BLaER1 treated with 17β-estradiol and CSF1 and Interleukin-3, amounts not matched to agents 10 nM and 100 nM (cell line): Measurements from ENCODE around the gene SLC29A3.

Experiments
- H3K27ac ChIP-seq, 11 experiments: shearing (Covaris generic); formaldehyde crosslinking; 2 replicates each; pipeline ENCODE4 v1.8.1; 2022
- H3K27me3 ChIP-seq, 11 experiments: shearing (Covaris generic); formaldehyde crosslinking; 2 replicates each; pipeline ENCODE4 v1.8.1; 2022
- H3K36me3 ChIP-seq, 11 experiments: shearing (Covaris generic); formaldehyde crosslinking; 2 replicates each; pipeline ENCODE4 v1.8.1; 2022
- H3K4me1 ChIP-seq, 10 experiments: shearing (Covaris generic); formaldehyde crosslinking; 2 replicates each; pipeline ENCODE4 v1.8.1; 2022
- H3K4me2 ChIP-seq, 11 experiments: shearing (Covaris generic); formaldehyde crosslinking; 2 replicates each; pipeline ENCODE4 v1.8.1; 2022
- H3K4me3 ChIP-seq, 10 experiments: shearing (Covaris generic); formaldehyde crosslinking; 2 replicates each; pipeline ENCODE4 v1.8.1; 2022
- H3K9ac ChIP-seq, 11 experiments: shearing (Covaris generic); formaldehyde crosslinking; 2 replicates each; pipeline ENCODE4 v1.8.1; 2022
- H3K9me3 ChIP-seq, 11 experiments: shearing (Covaris generic); formaldehyde crosslinking; replicated peaks in 1 of 11; 2 replicates each; pipeline ENCODE4 v1.8.1; 2022
- H4K20me1 ChIP-seq, 11 experiments: shearing (Covaris generic); formaldehyde crosslinking; 2 replicates each; pipeline ENCODE4 v1.8.1; 2022
- Cebpa-rat ChIP-seq, 11 experiments: shearing (Covaris generic); IDR thresholded peaks; 2 replicates each; pipeline ENCODE4 v1.8.1; 2022

SLC29A3 gene

DNA sequence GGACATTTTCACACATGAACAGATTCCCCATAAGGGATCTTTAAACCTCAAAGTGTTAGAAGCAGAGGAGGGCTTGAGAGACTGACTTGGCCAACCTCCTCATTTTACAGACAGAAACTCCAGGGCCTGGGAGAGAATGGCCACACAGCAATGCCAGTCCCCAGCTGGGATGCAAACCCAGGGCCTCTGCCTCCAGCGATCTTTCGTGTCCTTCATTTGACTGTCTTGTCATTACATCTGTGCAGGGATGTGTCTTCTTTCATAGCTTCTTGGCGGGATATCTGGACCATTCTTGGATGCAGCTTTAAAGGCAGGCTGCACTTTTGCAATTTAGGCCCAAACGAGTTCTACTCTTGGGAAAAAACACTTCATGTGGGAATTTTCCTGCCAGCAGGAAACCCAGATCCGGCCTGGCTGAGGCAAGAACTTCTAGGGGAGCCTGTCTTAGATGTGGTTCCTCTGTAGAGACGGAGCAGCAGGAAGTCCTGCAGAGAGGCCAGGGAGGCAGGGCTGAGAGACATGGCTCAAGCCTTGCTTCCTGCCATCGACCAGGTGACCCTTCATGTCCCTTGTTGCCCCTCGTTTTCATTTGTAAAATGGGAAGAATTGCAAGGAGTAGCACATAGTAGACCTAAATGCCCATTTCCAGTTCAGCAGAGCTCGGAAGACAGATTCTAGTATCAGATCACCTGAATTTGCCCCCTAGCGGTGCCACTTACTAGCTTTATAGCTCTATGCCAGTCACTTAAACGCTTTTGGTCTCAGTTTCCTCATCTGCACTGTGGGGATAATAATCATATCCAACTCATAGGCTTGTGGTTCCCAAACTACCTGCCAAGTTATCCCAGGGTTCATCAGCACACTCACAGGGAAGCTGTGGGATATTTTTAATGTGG is 43.9 kb upstream of the SLC29A3 start:
- no peak for TF ChIP-seq Cebpa-rat (IDR thresholded peaks at IDR 0.05)
- H4K20me1 ChIP-seq = peaks cover 0 to 6% (median 0%) of the 10 kb centered on the region in 11 experiments; a peak in 2 of 22 replicates
- peaks cover 52 to 68% (median 57%) of the 10 kb centered on the region in 10 experiments for H3K4me1 ChIP-seq
- H3K4me3 ChIP-seq = no peak overlapping the region
- no peaks in the 10 kb centered on the region for H3K27me3 ChIP-seq
- H3K27ac ChIP-seq = no peak overlapping the region
- H3K9ac ChIP-seq = no peak overlapping the region
- H3K4me2 ChIP-seq = peak overlapping the region; percentile 7 to 65 (median 48); a peak in 21 of 22 replicates
- no peaks in the 10 kb centered on the region for H3K9me3 ChIP-seq
- H3K36me3 ChIP-seq = no peaks in the 10 kb centered on the region

DNA sequence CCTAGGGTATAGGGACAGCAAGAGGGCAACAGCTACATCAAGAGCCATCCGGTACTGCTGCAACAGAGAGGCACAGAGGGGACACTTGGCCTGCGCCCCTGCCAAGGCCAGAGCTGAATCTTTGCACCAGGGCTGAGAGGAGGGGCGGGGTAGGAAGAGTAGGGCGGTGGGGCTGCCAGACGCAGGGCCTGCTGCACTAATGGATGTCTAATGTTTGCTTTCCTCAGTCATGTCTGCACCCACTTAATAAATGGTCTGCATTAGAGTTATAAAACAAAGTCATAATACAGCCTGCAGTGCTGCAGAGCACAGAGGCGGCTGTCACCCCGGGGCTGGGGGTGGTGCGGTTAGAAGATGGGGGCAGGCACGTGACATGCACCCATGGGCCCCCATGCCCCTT is 42.2 kb upstream of the SLC29A3 start:
- Histone ChIP-seq H4K20me1 (peaks cover 0 to 6% (median 0%) of the 10 kb centered on the region in 11 experiments; a peak in 1 of 22 replicates), H3K4me1 (peaks cover 52 to 70% (median 58%) of the 10 kb centered on the region in 10 experiments), H3K4me2 (no peak overlapping the region), H3K9ac (no peak overlapping the region), H3K36me3 (no peaks in the 10 kb centered on the region), H3K4me3 (no peak overlapping the region), H3K9me3 (no peaks in the 10 kb centered on the region), H3K27me3 (no peaks in the 10 kb centered on the region), H3K27ac (no peak overlapping the region)
- no peak for TF ChIP-seq Cebpa-rat (IDR thresholded peaks at IDR 0.05)

DNA sequence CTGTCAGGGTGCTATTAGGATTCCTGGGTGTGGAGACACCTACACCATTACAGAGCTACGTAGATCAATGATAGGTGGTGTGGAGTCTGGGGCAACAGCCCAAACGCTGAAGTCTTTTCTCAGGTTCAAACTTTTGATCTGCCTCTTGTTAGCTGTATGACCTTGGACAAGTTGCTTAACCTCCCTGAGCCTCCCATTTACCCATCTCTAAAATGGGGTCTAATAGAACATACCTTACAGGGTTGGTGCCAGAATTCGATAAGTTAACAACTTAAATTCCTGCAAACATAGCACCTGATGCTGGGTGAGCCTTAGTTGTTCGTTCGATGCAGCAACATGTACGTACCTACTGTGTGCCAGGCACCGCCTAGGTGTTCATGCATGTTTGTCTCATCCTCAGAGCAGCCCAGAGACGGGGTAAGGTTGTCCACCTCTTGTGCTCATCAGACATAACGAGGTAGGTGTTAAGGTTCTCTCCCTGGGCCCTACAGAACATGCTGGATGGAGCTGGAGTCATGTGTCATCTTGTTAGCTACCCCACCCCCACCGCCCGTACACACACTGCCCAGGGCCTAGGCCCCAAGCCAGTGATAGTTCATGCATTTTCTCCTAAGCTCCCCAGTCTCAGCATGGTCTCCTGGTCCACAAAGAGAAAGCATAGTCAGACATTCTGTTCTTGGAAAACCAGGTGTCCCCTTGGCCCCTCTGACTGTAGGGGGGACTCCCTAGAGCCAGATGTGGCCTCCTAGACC is 41.0 kb upstream of the SLC29A3 start:
- Histone ChIP-seq H3K4me2 (peak overlapping the region; percentile 37 to 83 (median 70); a peak in 21 of 22 replicates), H3K9ac (0 out of 22 replicates have a peak overlapping the region, but pooled peaks of 3 of the 11 experiments have one; percentile 12 to 18 (median 12))
- TF ChIP-seq Cebpa-rat (IDR thresholded peaks at IDR 0.05) = no peak

DNA sequence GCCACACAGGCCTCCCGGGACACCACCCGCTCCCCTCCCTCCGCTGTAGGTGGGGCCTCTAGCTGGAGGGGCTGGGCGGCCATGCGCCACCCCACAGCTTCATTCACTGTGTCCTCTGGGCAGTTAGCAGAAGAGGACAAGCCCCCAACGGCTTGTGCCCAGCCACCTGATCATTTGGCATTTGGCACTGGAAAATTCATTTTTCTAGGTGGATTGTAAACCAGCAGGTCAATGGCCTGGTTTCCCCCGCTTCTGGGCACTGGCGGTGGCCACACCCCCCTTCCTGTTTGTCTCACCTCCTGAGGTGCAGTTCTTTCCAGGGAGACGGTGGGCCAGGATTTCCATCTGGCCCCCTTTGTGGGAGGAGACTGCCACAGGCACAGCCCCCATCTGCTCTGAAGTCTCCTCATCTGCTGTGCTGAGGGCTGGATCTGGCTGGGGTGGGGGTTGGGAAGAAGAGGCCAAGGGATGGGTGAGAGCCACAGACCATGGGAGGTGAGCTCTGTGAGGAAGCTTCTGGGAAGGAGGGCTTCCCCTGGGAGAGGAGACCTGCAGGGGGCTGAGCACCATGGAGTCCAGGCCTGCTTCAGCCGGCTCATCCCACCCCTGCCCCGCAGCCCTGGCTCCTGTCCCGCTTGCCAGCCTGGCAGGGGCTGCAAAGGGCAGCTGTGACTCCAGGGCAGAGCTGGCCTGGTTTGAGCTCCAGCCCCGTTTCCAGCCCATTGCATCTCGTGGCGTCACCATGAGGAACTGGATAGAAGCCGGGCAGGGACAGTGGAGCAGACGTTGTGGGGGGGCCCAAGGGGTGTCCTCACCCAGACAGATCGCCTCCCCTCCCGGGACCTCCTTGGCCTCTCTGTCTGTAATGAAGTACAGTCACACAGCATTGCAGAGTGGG is 40.1 kb upstream of the SLC29A3 start:
- Histone ChIP-seq H3K36me3 (no peaks in the 10 kb centered on the region), H3K4me1 (peaks cover 39 to 62% (median 58%) of the 10 kb centered on the region in 10 experiments), H3K9me3 (no peaks in the 10 kb centered on the region), H3K9ac (peak overlapping the region in 5 of 11 experiments; percentile 12 to 36 (median 30); a peak in 4 of 22 replicates), H3K27ac (peak overlapping the region in 3 of 11 experiments; percentile 15 to 22 (median 20); a peak in 4 of 22 replicates), H3K27me3 (no peaks in the 10 kb centered on the region), H3K4me3 (no peak overlapping the region), H3K4me2 (peak overlapping the region; percentile 37 to 83 (median 70)), H4K20me1 (peaks cover 0 to 6% (median 0%) of the 10 kb centered on the region in 11 experiments; a peak in 1 of 22 replicates)
- TF ChIP-seq Cebpa-rat (IDR thresholded peaks at IDR 0.05) = no peak

More for the DNA sequence above, 41.0 kb upstream of the SLC29A3 start:
- H3K4me1 ChIP-seq = peaks cover 42 to 66% (median 59%) of the 10 kb centered on the region in 10 experiments
- H4K20me1 ChIP-seq = peaks cover 0 to 6% (median 0%) of the 10 kb centered on the region in 11 experiments; a peak in 1 of 22 replicates
- H3K36me3 ChIP-seq = no peaks in the 10 kb centered on the region
- H3K9me3 ChIP-seq = no peaks in the 10 kb centered on the region
- H3K27ac ChIP-seq = 0 out of 22 replicates have a peak overlapping the region, but pooled peaks of 1 of the 11 experiments have one; percentile 22
- H3K4me3 ChIP-seq = no peak overlapping the region
- no peaks in the 10 kb centered on the region for H3K27me3 ChIP-seq

DNA sequence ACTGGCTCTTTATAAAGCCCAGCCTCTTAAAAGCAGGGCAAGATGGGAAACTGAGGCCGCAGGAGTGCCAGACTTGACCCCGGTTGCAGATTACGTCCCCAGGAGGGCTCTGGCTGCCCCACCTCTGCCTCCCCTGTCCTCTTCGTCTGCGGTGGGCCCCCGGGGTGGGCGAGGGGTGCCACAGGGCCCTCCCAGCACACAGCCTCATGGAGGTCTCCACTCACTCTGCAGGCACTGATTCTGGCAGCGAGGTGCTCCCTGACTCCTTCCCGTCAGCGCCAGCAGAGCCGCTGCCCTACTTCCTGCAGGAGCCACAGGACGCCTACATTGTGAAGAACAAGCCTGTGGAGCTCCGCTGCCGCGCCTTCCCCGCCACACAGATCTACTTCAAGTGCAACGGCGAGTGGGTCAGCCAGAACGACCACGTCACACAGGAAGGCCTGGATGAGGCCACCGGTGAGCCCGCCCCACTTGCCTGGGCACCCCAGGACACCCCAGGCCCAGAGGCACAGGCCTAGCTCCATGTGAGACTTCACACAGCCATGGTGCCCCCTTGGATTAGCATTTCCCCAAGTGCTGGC is 39.4 kb upstream of the SLC29A3 start:
- Histone ChIP-seq H3K27me3 (no peaks in the 10 kb centered on the region), H3K27ac (peak overlapping the region in 4 of 11 experiments; percentile 15 to 61 (median 21); a peak in 4 of 22 replicates), H3K36me3 (no peaks in the 10 kb centered on the region), H3K4me3 (no peak overlapping the region), H4K20me1 (peaks cover 0 to 12% (median 0%) of the 10 kb centered on the region in 11 experiments; a peak in 1 of 22 replicates), H3K9me3 (no peaks in the 10 kb centered on the region), H3K4me1 (peaks cover 38 to 62% (median 57%) of the 10 kb centered on the region in 10 experiments), H3K9ac (peak overlapping the region in 2 of 11 experiments; percentile 30 to 33; a peak in 2 of 22 replicates), H3K4me2 (peak overlapping the region; percentile 37 to 83 (median 70))
- no peak for TF ChIP-seq Cebpa-rat (IDR thresholded peaks at IDR 0.05)

DNA sequence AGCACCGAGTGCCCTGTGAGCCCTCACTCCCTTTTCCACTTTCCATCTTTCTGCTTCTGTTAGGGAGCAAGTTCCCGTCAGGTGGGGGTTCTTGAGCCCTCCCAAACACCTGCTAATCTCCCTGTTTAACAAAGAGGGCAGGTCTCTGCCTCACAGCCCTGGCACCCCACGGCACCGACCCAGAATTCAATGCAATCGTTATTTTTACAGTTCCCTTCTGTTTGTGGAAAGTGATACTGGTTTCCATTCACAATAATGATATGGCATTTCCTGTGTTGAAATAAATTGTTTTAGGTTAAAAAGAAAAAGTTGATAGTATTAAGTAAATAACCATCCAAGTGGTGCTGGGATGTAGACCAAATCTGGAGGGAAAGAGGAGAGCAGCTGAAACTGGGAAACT is 38.8 kb upstream of the SLC29A3 start:
- Histone ChIP-seq H3K9ac (peak overlapping the region in 9 of 11 experiments; percentile 8 to 51 (median 25); a peak in 9 of 22 replicates), H3K9me3 (no peaks in the 10 kb centered on the region), H3K4me1 (peaks cover 32 to 59% (median 52%) of the 10 kb centered on the region in 10 experiments), H4K20me1 (peaks cover 0 to 13% (median 0%) of the 10 kb centered on the region in 11 experiments; a peak in 1 of 22 replicates), H3K27me3 (no peaks in the 10 kb centered on the region), H3K4me3 (no peak overlapping the region), H3K4me2 (peak overlapping the region; percentile 37 to 83 (median 70)), H3K27ac (peak overlapping the region in 9 of 11 experiments; percentile 17 to 61 (median 53); a peak in 14 of 22 replicates), H3K36me3 (no peaks in the 10 kb centered on the region)
- TF ChIP-seq Cebpa-rat (IDR thresholded peaks at IDR 0.05) = no peak

DNA sequence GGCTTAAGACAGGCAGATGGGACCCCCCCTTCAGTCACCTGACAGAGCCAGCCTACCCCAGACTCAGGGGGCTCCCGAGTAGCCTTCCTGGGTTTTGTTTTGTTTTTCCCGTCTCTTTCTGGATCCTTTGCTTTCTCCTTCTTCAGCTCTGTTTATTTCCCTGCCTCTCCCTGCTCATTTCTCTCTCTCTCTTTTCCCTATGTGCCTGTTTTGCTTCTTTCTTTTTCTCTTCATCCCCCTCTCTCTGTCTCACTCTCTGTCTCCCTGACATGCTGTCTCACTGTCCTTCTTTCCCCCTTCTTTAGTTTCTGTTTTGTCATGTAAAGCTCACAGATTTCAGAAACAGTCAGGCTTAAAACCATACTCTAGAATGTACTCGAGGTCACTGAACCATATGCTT is 38.2 kb upstream of the SLC29A3 start:
- Histone ChIP-seq H3K27ac (peak overlapping the region in 9 of 11 experiments; percentile 17 to 61 (median 53); a peak in 14 of 22 replicates), H3K9ac (peak overlapping the region; percentile 8 to 51 (median 25); a peak in 10 of 22 replicates), H3K4me2 (peak overlapping the region; percentile 37 to 83 (median 70)), H3K4me3 (no peak overlapping the region), H3K4me1 (peaks cover 27 to 61% (median 49%) of the 10 kb centered on the region in 10 experiments), H3K9me3 (no peaks in the 10 kb centered on the region), H4K20me1 (peaks cover 0 to 13% (median 0%) of the 10 kb centered on the region in 11 experiments; a peak in 1 of 22 replicates), H3K27me3 (no peaks in the 10 kb centered on the region), H3K36me3 (no peaks in the 10 kb centered on the region)
- no peak for TF ChIP-seq Cebpa-rat (IDR thresholded peaks at IDR 0.05)
